ENCODE data around the gene FAM184A.

The FAM184A gene

GRCh38 chr6:118980063-118980462 is 98.4 kb downstream of the FAM184A start:
- no peak overlapping the region for H3K27ac ChIP-seq
- no peaks in the 10 kb centered on the region for H3K36me3 ChIP-seq (replicated peaks)
- in situ Hi-C loops (cut with HindIII; ENCODE audit: low pct_ligation_motif_present, low sequenced_read_pairs) = no loop called here
- no peaks in the 10 kb centered on the region for H3K27me3 ChIP-seq (replicated peaks)
- no peak for DNase-seq
- TF ChIP-seq, protein P1, sequence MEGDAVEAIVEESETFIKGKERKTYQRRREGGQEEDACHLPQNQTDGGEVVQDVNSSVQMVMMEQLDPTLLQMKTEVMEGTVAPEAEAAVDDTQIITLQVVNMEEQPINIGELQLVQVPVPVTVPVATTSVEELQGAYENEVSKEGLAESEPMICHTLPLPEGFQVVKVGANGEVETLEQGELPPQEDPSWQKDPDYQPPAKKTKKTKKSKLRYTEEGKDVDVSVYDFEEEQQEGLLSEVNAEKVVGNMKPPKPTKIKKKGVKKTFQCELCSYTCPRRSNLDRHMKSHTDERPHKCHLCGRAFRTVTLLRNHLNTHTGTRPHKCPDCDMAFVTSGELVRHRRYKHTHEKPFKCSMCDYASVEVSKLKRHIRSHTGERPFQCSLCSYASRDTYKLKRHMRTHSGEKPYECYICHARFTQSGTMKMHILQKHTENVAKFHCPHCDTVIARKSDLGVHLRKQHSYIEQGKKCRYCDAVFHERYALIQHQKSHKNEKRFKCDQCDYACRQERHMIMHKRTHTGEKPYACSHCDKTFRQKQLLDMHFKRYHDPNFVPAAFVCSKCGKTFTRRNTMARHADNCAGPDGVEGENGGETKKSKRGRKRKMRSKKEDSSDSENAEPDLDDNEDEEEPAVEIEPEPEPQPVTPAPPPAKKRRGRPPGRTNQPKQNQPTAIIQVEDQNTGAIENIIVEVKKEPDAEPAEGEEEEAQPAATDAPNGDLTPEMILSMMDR (IDR thresholded peaks at IDR 0.05; ENCODE audit: low read depth, low read length, missing control alignments) = no peak
- H3K4me3 ChIP-seq (ENCODE audit: low read depth, low read length) = no peak overlapping the region

- no peak overlapping the region for H3K27ac ChIP-seq
- no peak overlapping the region for H3K4me3 ChIP-seq (ENCODE audit: low read depth, low read length)
- TF ChIP-seq, protein P1 (IDR thresholded peaks at IDR 0.05; ENCODE audit: low read depth, low read length, missing control alignments) = no peak
- no peaks in the 10 kb centered on the region for H3K36me3 ChIP-seq (replicated peaks)
- in situ Hi-C loops (cut with HindIII; ENCODE audit: low pct_ligation_motif_present, low sequenced_read_pairs) = no loop called here
- H3K27me3 ChIP-seq (replicated peaks) = no peaks in the 10 kb centered on the region
- DNase-seq = no peak
Observed at GRCh38 chr6:118974790-118975189, 103.7 kb downstream of the FAM184A start.

DNA sequence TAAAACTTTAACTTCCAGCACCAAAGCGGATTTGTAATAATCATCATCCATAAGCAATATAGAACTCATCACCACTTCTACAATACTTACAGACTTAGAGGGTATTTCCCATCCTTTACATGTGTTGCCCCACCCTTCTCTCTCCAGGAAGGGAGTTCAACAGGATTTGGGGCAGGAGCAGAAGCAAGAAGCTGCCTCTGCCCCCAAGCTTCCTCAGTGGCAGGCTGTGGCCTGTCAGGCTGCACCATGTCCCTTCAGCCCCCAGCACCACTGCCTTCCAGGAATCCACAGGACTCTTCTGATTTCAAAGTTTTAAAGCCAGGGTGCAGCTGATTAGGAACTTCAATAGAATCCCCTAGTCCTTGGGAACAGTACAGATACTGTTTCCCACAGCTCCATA is 106.8 kb downstream of the FAM184A start:
- no peak overlapping the region for H3K27ac ChIP-seq
- no peak overlapping the region for H3K4me3 ChIP-seq (ENCODE audit: low read depth, low read length)
- in situ Hi-C loops (cut with HindIII; ENCODE audit: low pct_ligation_motif_present, low sequenced_read_pairs) = no loop called here
- DNase-seq = no peak
- no peaks in the 10 kb centered on the region for H3K36me3 ChIP-seq (replicated peaks)
- TF ChIP-seq, protein P1 (IDR thresholded peaks at IDR 0.05; ENCODE audit: low read depth, low read length, missing control alignments) = no peak
- no peaks in the 10 kb centered on the region for H3K27me3 ChIP-seq (replicated peaks)

GRCh38 chr6:118970866-118971265 is 107.6 kb downstream of the FAM184A start:
- in situ Hi-C loops (cut with HindIII; ENCODE audit: low pct_ligation_motif_present, low sequenced_read_pairs) = no loop called here
- DNase-seq = no peak
- TF ChIP-seq, protein P1 (IDR thresholded peaks at IDR 0.05; ENCODE audit: low read depth, low read length, missing control alignments) = no peak
- Histone ChIP-seq H3K36me3 (replicated peaks) (no peaks in the 10 kb centered on the region), H3K4me3 (ENCODE audit: low read depth, low read length) (no peak overlapping the region), H3K27ac (no peak overlapping the region), H3K27me3 (replicated peaks) (no peaks in the 10 kb centered on the region)

GRCh38 chr6:118968416-118968815 is 110.0 kb downstream of the FAM184A start:
- in situ Hi-C loops (cut with HindIII; ENCODE audit: low pct_ligation_motif_present, low sequenced_read_pairs) = no loop called here
- TF ChIP-seq, protein P1 (IDR thresholded peaks at IDR 0.05; ENCODE audit: low read depth, low read length, missing control alignments) = no peak
- no peak overlapping the region for H3K27ac ChIP-seq
- no peak overlapping the region for H3K4me3 ChIP-seq (ENCODE audit: low read depth, low read length)
- H3K36me3 ChIP-seq (replicated peaks) = no peaks in the 10 kb centered on the region
- no peak for DNase-seq
- H3K27me3 ChIP-seq (replicated peaks) = no peaks in the 10 kb centered on the region

DNA sequence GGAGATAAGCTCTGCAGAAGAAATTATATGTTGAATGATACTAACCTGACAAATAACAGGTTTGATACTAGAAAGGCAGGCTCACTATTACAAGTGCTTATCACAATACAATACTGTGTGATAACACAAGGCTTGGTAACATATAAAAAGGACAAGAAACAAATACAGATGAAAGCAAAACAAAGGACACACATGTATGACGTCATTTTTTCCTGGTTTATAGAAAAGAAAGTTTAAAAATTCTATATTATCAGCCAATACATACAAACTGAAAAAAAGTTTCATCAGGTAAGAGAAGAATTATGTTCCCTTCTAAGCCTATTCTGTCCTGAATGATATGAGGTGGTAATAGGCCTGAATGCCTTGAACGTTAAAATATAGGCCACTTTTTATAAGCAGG is 111.2 kb downstream of the FAM184A start:
- Histone ChIP-seq H3K36me3 (replicated peaks) (no peaks in the 10 kb centered on the region), H3K27ac (no peak overlapping the region), H3K27me3 (replicated peaks) (no peaks in the 10 kb centered on the region), H3K4me3 (ENCODE audit: low read depth, low read length) (no peak overlapping the region)
- in situ Hi-C loops (cut with HindIII; ENCODE audit: low pct_ligation_motif_present, low sequenced_read_pairs) = no loop called here
- DNase-seq = no peak
- TF ChIP-seq, protein P1 (IDR thresholded peaks at IDR 0.05; ENCODE audit: low read depth, low read length, missing control alignments) = no peak
